ENCODE data around the gene KCNQ5.

KCNQ5 gene

DNA sequence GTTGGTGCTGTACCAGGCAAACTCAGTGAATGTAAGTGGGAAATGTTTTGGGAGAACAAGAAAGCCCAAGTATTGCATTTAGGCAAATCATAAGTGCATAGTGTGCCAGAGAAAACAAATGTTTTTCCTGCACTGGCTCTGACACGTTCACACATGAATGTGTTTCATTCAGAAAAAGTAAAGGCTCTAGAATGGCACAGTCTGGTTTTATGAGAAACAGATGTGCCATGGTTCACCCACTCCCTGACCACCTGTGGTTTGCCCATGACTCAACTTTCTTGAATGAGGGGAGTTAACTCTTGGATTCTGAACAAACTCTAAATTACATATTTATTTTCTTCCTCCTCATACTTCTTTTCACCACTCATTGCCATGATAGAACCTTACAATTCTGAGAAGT, 126.9 kb downstream of the KCNQ5 start:
- no peak for DNase-seq

DNA sequence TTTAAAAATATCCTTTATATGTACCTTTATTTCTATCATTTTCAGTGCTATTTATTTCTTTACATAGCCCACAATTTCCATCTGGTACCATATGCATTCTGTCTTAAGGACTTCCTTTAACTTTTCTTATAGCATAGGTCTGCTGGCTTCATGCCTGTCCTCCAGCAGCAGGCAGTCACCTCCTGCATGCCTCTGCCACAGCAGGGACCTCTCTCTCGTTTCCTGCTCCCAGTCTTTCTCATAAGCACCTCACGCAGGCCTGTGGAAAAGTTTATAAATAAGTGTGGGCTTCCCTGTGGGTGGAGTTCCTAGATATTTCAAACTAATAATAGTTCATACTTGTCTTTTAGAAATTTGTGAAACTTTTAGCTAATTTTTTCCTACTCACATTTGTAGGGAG, 133.9 kb downstream of the KCNQ5 start:
- DNase-seq = no peak

DNA sequence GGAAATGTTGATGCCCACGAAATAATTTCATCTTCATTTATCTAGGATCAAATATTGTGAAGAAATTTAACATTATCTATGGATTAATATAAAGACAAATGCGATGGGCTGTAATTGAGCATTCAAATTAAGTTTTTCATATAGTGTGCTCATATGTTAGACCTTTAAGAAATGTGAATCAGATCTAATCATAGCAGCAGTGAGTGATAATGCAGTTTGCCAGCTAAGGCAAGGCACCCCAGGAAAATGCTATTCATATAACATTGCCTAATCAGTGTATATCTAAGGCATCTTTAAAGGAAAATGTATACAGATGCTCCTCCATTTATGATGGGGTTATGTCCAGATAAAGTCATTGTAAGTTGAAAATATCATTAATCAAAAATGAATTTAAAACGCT, 135.2 kb downstream of the KCNQ5 start:
- DNase-seq = no peak

DNA sequence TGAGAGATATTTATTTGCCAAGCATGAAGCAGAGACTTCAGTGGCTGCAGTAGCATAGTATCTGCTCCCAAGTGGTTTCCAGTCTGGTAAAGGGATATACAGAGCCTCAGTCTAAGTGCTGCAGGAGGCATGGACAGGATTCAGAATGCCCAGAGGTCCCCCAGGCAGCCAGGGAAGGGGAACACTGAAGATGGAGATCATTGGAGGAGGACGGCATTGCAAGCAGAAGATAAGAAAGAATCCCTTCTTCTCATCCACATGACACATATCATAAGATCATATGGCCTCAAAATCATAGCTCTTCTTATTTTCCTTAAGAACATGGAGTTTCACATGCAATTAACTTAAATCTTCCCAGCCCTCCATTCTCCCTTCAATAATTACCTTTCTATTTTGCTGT, 136.1 kb downstream of the KCNQ5 start:
- no peak for DNase-seq

DNA sequence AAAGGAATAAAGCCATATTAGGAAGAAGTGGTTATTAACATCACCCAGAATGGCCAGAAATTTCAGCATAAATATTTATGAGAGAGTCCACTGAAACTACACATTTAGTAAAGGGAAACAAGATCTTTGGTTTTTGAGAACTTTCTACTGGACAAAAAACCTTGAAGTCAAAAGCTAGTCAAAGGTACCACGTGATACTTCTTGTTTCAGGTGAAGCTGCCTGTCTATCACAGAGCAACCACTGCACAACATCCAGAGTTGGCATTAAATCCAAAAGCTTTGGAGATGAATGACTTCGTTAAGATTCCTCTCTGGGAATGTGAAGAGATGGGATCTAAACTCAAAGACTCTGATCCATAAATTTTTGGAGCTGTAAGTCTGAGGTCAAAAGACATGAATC, 137.0 kb downstream of the KCNQ5 start:
- no peak for DNase-seq

DNA sequence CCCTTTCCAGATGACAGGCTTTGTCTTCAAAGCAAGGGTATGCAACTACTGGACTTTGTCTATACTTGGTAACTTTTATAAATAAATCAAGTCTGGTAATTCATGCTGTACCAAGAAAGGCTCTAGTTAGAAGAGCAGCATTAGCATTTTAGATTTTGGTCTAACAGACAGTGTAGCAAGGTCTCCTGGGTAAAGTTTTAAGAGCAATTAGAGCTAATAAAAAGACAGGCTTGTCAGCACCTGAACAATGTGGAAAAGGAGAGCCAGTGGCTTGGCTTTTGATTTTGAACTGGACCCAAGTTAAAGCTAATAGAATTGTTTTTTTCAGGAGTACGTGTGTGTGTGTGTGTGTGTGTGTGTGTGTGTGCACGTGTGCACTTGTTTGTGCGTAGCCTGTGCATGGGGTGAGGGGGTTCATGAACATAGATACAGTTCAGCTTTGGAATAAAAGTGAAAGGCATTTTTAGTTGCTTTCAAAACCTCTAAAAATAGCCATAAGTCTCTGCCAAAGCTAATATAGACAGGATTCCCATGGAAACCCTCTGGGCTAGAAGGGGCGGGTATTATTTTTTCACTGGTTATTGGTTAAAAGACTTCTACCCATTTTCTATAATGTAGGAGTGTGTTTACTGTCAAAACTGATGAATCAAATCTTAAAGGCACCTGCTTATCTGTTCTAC, 138.4 kb downstream of the KCNQ5 start:
- DNase-seq = no peak

DNA sequence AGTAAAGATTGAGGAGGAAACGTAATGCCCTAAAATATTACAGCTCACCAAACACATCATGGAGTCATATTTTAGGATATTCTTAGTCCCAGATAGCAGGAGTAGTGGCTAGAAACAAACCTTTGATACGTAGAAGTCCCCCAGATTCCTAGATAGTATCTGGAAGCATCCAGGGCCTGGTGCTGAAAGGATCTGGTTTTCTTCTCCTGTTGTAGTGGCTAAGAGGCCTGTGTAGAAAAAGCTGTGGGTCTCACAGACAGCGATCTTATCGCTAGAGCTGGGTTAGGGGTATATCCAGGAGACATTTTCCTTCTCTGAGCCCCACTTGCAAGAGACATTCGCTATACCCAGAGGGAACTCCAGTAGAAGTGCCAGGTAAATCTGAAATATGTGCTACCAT, 139.9 kb downstream of the KCNQ5 start:
- DNase-seq = no peak

DNA sequence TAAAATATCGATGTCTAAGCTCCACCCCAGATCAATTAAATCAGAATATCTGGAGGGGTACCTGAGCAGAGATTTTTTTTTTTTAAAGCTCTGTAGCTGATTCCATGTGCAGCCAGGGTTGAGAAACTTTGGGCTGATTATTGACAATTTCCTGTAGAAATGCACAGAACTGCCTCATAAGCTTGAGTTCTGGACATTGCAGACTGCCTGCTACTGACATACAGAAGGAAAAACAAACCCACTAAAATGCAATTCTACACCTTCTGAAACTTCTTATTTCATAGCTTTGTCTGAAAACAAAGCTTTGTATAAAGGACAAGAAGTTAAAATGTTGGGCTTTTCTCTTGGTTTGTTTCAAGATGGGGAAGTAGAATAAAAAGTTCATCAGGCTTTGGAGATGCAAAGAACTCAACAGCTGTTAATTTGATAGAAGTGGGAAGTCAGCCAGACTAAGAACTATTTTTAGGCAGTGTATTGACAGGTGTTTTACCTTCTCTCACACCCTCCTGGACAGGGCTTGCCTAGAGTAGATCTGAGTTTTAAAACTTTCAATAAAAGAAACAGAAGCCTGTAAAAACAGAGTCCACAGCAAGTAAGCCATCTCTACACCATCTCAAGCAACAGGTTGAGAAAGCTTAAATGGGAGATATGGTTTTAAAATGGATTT, 147.7 kb downstream of the KCNQ5 start:
- DNase-seq = no peak

DNA sequence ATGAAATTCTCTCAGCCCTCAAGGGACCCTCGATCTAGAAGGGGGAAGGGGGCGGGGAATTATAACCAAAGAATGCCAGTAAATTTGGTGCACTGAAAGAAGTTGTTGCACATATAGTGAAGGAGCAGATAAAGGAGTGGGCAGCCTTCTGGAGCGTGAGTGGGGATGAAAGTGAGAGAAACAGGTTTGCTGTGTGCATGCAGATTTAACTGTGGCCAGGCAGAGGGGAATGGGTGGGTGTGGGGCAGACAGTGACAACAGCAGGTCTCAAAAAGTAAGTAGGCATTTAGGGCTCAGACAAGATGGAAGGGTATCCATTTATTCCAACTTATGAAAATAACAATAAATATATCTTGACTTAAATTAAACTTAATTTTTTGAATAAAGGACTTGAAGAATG, 149.1 kb downstream of the KCNQ5 start:
- DNase-seq = no peak

DNA sequence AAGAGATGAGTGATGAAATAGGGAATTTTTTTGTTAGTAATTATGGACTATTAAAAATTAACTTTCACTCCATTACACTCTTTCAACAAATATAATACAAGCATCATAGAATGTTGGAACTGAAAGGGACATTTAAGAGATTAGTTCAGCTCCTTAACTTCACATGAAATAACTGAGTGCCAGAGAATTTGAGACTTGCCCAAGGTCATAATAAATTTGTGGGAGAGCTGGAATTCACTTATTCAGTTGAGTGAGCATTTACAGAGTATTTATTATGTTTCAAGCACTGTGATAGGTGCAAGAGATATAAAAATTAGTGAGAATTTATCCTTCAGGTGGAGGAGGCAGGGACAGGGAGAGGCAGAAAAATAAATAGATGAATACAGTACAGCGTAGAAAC, 154.6 kb downstream of the KCNQ5 start:
- DNase-seq = no peak

DNA sequence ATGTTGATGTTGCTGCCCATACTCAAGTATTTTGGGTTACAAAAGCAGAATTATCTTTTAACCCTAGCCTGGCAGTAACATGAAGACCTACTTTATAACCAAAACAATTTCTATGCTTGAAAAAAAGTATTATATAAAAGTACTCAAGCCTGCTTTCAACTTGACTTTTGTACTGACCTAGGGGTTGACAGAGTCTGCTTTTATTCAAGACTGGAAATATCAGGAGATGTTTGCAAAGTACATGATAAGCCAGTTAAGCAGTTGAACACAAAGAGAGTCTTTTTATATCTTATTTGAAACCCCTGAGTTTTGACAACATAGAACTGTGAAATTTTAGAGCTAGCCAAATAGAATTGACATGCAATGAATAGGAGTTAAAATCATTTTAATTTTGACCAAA, 159.8 kb downstream of the KCNQ5 start:
- no peak for DNase-seq

DNA sequence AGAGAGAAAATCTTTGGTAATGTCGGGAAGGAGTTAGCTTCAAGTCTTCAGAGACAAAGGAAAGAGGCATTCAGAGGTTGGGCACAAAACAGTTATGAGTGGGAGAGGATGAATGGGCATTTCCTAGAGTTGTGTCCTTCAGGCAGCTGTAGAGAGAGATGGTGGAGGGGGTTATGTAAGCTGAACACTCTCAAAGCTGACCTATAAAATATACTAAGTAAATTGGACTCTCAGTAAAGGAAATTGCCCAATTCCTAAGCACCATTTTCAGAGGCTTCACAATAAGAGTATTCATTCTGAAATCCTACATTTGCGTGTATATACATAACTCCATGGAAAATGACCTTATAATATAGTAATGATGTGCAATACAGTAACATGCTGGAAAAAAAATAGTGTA, 161.2 kb downstream of the KCNQ5 start:
- no peak for DNase-seq

DNA sequence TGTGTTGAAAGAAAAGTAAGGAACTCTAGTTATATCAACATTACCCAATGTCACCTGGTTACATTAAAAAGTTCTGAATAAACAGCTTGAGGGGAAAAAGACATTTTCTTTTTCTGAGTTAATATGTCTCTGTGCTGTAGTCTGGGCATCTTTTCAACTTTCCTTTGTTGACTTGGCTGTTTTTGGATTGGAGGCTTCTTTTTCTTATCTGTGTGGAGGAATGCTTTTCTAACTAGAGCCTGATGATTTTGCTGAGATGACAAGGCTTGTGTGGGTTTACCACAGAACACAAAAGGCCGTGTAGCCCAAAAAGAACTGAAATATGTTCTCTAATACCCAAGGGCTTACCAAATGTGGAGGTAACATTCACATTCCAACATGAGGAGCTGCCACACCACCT, 161.8 kb downstream of the KCNQ5 start:
- no peak for DNase-seq

DNA sequence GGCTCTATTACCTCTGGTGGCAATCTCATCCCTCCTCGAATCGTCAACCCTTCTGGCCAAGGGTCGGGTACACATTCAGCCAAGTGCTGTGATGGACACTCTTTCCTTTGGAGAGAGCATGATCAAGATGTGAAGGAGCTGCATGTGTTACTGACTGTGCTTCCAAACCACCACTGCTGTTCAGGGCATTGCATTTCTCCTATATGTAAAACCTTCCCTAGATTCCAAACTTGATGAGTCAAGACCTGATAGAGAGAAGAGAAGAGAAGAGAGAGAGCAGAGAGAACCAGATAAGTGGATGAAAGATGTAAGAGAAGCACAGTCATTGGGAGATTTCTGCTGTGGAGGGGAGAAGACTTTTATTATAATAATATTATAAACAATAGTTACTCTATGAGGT, 162.2 kb downstream of the KCNQ5 start:
- no peak for DNase-seq

DNA sequence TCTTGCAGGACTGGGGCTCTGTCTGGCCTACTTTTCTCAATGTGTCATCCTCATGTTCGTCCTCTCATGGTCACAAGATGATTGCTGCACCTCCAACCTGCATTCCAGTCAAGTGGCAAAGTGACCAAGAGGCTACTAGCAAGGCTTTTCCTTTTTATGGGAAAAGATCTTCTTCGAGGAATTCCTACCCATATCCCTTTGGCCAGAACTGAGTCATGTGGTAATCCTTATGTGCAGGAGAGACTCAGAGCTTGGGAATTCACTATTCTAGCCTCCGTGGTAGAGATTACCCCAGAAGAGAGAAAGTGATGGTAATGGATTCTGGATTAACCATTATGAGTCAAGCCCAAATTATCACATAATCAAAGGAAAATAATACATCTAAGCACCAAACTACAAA, 162.7 kb downstream of the KCNQ5 start:
- no peak for DNase-seq

DNA sequence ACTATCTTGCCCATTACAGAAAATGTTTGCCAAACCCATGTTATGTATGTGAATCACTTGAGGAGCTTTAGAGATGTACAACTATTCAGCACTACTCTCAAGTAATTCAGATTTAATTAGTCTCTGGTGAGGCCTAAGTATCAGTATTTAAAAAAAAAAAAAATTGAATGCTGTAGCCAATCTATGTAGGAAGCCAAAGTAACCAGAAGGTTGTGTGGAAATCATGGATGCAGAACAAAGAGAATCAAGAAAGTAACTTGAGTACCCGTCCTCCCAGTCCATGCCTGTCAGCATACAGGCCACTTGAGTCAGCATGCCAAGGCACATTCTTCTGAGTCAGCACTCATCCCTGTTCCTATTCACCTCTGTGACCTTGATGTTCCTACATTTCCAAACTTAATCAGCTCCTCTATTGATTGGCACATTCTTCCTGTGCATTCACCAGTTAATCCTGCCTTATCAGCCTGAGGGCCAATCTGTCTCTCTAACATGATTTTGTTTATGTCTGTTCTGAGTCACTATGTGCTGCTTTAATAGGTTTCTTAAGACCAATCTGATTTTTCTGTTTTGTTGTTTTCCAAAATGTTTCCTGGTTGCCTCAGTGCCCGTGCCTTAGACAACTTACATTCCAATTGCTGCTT, 165.6 kb downstream of the KCNQ5 start:
- DNase-seq = no peak

DNA sequence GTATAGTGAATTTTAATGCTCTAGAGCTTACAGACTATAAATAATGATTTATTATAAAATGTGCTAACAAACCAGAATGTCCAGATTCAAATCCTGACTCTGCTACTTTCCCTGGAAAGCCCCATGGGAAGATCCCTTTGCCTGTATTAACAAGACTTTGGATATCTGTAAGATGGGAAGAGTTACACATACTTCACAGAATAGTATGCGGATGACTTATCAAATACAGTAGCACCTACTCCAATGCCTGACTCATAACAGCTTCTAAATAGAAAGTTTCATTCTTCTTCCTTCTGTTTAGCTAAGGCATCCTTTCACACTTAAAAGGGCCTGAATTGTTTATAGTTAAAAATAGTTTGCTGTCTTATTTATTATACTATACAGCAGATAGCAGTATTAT, 166.3 kb downstream of the KCNQ5 start:
- no peak for DNase-seq

DNA sequence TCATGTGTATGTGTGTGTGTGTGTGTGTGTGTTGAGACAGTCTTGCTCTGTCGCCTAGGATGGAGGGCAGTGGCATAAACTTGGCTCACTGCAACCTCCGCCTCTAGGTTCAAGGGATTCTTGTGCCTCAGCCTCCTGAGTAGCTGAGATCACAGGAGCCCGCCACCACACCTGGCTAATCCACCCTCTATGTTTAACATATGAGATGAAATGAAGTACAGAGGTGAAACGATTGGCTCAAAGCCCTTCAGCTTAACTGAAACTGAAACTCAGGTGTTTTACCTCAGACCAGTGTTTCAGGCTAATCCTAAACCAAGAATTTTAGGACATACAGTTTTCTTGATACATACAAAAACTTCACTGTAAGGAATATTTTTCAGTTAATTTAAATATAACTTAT, 167.3 kb downstream of the KCNQ5 start:
- no peak for DNase-seq

DNA sequence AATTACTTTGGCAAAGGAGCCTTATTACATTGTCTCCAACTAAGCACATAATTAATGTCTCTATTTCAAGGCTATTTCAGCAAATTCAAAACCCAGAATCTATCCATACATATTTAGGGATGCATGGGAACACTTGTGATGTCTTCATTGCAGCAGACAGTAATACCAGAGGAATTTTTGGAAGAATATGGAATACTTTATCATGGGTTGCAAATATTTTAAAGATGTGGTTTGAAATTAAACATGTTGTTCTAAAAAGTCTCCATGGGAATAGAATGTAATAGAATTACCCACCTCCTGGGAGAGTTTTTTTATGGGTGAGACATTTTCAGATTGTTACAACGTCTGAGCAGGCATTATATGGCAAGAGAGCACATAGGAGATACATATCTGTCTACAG, 170.8 kb downstream of the KCNQ5 start:
- DNase-seq = no peak

DNA sequence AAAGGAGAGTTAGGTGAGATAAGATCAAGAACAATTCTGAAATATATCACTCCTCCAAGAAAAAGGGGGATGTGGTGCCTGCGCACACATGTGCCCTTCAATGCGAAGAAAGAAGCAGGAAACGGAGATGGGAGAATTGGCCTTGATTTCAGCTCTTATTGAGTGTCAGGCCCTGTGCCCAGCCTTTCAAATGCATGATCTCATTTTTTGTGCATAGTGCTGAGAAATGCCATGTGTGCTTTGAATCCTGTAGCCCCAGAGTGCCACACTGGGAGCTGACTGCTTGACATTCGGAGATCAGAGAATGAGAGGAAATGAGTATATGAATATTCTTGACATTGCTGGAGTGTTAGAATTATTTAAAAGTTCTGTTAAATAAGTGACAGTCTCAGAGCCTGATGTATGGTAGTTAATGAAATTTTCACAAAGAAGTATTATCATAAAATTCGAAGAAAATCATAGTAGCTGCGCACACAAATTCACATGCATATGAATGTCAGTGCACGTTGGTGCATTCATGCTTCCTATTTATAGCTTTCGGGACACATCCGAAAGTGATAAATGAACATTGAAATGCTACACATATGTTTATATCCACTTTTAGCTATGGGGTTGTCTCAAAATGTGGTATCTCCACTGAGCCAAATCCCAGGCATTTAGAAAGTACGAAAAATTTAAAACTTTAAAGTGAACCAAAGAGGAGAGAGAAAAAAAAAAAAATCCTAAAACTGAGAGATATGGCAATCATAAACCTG, 172.0 kb downstream of the KCNQ5 start:
- DNase-seq = no peak

DNA sequence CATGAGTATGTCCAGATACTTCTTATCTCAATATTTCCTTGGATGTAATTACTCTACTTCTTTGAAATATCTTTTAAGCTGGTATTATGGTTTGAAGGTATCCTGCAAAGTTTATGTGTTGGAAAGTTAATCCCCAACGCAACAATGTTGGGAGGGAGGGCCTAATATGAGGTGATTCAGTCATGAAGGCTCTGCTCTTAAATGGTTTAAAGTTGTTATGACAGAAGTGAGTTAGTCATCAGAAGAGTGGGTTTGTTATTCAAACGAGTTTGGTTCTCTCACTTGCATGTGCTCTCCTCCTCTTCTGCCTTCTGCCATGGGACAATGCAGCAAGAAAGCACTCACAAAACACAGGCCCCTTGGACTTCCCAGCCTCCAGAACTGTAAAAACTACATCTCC, 176.3 kb downstream of the KCNQ5 start:
- DNase-seq = no peak

DNA sequence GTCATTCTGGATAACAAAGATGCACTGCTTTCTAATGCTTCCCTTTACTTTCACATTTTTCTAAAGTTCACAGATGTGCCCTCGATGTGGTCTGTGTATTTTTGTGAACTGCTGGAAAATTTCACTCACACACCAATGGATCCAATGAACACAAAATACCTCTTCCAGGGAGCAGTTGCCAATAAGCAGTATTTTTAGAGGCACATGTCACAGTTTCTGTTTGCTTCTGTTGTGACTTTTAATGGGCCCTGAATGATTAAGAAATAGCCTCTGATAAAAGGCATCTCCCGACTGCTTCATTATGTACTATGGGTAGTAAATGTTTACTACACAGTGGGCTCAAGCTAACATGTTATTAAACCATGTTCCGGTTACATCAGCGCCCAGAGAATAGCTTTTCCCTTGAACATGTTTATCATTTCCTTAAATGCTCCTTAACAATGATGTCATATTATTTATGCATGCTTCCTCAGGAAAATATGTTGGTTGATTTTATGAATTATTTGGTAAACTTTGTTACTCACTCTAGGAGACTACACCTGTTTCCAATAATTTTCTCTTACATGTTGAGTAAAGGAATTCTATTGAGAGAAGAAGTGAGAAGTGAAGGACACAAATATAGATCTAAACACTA, 188.0 kb downstream of the KCNQ5 start:
- DNase-seq = no peak

DNA sequence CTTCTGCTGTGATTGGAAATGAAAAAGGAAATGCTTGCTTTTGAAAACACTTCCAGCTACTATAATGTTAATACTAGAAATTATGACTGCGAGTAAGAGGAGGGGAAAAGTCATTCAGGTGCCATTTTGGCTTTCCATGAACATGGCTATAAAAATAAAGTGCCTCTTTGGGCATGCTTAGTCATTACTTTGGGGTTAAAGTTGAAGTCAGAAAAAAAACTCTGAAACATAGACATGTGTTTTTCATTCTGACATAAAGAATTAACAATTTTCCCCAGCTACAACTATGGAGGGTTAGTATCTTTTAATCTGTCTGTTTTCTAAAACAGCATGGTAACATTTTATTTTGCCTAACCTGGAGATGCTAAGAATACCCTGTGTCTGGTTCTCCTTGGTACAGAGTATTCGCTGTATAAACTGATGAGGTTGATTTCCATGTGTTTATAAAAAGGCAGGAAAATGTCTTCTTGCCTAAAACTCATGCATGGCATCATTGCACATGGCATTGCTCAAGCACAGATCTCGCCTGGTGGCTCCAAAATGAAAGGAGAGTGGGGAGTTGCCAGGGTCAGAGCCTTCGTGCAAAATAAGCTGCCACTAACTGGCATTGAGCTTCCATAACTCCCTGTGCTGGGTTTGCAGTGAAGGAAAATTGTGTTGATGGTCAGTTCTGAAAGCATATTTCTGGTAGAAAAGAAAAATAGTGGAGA, 188.9 kb downstream of the KCNQ5 start:
- DNase-seq = no peak
